HG02981 (cell line): Measurements from ENCODE around the gene NAPSA.
"Not testable (repeated sequence)": the region's sequence is repeated elsewhere in the genome, so short reads cannot be mapped to it uniquely, and the experiment has no call there.

ENCODE experiments used
- ATAC-seq: cut with Tn5 transposase; IDR thresholded peaks from one replicate; pipeline ENCODE4 v1.9.1; 2021; ENCODE audit warnings: mild to moderate bottlenecking, moderate library complexity; ENCODE audit not compliant: unreplicated experiment

NAPSA gene

GRCh38 chr19:50365434-50366306 lies at the start of gene NAPSA:
Gene NAPSA, minus strand, starts transcription at chr19:50365639. Its CDS starts 18 bp downstream, at chr19:50365621.
- ATAC-seq = no peak

- ATAC-seq = no peak
Observed at GRCh38 chr19:50413531-50413930, 48.1 kb upstream of the NAPSA start.

- no peak for ATAC-seq
Observed at GRCh38 chr19:50413096-50413495, 47.7 kb upstream of the NAPSA start.

- no peak for ATAC-seq
Observed at GRCh38 chr19:50412419-50412818, 47.0 kb upstream of the NAPSA start.

DNA sequence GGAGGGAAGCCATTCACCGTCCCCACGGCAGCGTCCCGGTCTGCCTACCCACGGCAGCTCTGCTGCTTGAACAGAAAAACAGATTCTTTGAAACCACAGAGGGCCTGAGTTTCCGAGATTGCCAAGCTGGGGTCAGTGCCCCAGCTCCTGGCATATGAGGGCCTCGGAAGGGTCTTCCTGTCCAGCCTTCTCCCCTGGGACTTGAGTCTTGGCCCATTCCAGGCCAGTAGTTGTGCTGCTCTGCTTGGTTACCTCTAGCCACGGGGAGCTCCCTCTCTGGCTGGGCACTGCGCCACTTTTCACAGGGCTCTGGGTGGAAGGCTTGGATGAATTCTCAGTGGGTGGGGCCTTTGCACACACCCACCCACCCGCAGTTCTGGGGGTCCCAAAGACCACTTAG lies 44.7 kb upstream of the NAPSA start:
- ATAC-seq = no peak

DNA sequence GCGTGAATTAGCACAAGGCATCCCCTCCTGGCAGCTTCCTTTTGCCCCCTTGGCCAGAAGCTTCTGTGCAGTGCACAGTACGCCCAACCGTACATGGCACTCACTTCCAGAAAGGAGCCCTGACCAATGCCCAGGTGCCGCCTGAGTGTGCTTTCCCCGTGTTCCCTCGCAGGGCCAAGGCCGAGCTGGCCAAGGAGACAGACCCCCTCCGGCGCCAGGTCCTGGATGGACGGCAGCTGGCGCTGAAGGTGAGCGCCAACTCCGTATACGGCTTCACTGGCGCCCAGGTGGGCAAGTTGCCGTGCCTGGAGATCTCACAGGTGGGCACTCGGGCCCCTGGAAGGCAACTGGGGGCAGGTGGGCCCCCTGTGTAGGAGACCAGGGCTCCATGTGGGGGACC lies 43.9 kb upstream of the NAPSA start:
- no peak for ATAC-seq

GRCh38 chr19:50406829-50407228 lies 41.4 kb upstream of the NAPSA start:
- ATAC-seq = no peak

DNA sequence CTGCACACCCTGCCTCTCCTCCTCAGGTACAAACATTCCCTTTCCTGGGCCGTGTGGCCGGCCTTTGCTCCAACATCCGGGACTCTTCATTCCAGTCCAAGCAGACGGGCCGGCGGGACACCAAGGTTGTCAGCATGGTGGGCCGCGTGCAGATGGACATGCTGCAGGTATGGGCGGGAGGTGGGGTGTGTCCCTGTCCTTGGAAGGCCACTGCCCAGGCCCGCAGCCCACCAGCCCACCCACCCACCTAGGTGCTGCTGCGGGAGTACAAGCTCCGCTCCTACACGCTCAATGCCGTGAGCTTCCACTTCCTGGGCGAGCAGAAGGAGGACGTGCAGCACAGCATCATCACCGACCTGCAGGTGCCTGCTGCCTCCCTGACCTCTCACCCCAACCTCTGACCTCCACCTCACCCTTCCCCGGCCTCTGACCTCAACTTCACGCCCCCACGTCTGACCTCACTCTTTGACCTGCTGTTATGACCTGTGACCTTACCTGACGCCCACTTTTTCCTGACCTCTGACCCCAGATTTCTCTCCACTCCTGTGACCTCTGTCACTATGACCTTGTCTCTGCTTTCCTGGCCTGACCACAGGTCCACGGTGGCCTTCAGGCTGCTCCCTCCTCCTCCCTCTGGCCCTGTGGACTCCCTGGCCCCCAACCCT lies 40.8 kb upstream of the NAPSA start:
- ATAC-seq = no peak

DNA sequence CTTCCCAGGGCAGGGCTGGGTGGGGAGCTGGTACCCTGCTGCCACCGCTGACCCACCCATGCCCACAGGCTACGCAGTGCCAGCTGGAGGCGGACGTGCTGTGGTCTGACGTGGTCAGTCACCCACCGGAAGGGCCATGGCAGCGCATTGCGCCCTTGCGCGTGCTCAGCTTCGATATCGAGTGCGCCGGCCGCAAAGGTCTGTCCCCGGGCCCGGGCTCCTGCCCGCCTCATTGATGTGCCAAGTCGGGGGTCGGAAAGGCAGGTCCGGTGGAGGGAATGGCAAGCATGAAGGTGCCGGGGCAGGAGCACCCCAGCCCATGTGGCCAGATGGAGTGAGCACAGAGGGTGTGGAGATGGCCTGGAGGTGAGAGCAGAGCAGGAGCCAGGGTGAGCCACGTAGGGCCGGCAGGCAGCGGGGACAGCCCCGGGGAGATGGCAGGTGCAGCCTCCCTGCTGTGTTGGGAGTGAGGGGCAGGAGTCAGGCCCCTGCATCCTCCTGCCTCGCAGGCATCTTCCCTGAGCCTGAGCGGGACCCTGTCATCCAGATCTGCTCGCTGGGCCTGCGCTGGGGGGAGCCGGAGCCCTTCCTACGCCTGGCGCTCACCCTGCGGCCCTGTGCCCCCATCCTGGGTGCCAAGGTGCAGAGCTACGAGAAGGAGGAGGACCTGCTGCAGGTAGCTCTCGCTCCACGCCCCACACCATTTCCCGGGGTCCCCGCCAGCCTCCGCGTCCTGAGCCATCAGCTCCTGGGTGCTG lies 37.3 kb upstream of the NAPSA start:
- ATAC-seq = no peak

DNA sequence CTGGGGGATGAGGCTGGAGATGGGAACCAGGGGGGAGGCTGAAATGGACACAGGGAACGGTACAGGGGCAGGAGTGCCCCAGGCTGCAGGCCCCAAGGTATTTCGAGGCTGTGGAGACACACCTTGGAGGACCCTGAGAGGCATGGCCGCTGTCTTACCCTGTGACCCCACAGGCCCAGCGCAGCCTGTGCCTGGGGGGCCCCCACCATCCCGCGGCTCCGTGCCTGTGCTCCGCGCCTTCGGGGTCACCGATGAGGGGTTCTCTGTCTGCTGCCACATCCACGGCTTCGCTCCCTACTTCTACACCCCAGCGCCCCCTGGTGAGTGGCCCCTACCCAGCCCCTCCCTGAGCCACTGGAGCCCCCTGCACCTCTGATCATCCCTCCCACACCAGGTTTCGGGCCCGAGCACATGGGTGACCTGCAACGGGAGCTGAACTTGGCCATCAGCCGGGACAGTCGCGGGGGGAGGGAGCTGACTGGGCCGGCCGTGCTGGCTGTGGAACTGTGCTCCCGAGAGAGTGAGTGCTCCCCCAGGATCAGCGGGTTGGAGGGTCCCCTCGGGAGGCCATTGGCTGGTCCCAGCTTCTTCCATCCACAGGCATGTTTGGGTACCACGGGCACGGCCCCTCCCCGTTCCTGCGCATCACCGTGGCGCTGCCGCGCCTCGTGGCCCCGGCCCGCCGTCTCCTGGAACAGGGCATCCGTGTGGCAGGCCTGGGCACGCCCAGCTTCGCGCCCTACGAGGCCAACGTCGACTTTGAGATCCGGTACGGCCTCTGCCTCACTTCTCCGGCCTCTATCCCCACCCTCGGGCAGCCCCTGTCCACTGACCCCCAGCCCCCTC lies 36.4 kb upstream of the NAPSA start:
- no peak for ATAC-seq

GRCh38 chr19:50399368-50399745 lies 33.9 kb upstream of the NAPSA start:
- no peak for ATAC-seq

GRCh38 chr19:50398675-50399367 lies 33.4 kb upstream of the NAPSA start:
- ATAC-seq = no peak

- no peak for ATAC-seq
Observed at GRCh38 chr19:50394017-50394416, 28.6 kb upstream of the NAPSA start.

DNA sequence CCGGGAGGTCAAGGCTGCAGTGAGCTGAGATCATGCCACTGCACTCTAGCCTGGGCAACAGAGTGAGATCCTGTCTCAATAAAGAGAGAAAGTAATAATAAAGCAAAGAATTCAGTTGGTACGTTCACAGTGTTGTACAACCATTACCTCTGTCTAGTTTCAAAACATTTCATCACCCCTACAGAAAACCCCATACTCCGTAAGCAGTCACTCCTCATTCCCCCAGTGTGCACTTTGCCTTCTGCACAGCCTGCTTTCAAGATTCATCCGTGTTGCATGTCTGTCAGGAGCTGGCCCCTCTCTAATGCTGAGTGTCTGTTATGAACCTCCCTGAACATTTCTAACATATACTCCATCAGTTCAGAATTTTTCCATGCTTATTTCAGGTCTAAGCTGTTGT lies 28.1 kb upstream of the NAPSA start:
- ATAC-seq = no peak

- ATAC-seq = no peak
Observed at GRCh38 chr19:50392759-50393158, 27.3 kb upstream of the NAPSA start.

DNA sequence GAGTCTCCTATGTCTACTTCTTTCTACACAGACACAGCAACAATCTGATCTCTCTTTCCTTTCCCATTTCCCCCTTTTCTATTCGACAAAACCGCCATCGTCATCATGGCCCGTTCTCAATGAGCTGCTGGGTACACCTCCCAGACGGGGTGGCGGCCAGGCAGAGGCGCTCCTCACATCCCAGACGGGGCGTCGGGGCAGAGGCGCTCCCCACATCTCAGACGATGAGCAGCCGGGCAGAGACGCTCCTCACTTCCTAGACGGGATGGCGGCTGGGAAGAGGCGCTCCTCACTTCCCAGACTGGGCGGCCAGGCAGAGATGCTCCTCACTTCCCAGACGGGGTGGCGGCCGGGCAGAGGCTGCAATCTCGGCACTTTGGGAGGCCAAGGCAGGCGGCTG lies 25.5 kb upstream of the NAPSA start:
- ATAC-seq = not testable (repeated sequence)

GRCh38 chr19:50390295-50390694 lies 24.9 kb upstream of the NAPSA start:
- ATAC-seq = not testable (repeated sequence)

DNA sequence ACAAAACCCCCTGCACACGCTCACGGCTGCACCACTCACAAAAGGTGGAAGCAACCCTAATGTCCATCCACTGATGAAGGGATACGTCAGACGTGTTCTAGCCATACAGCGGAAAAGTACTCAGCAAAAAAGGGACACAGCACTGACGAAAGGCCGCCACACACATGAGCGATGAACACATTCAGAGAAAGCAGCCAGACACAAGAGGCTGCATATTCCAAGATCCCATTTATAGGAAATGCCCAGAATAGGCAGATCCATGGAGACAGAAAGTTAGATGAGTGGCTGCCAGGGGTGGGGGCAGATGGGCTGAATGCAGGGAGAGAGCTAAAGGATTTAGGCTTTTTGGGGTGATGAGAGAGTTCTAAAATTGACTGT lies 22.4 kb upstream of the NAPSA start:
- no peak for ATAC-seq

DNA sequence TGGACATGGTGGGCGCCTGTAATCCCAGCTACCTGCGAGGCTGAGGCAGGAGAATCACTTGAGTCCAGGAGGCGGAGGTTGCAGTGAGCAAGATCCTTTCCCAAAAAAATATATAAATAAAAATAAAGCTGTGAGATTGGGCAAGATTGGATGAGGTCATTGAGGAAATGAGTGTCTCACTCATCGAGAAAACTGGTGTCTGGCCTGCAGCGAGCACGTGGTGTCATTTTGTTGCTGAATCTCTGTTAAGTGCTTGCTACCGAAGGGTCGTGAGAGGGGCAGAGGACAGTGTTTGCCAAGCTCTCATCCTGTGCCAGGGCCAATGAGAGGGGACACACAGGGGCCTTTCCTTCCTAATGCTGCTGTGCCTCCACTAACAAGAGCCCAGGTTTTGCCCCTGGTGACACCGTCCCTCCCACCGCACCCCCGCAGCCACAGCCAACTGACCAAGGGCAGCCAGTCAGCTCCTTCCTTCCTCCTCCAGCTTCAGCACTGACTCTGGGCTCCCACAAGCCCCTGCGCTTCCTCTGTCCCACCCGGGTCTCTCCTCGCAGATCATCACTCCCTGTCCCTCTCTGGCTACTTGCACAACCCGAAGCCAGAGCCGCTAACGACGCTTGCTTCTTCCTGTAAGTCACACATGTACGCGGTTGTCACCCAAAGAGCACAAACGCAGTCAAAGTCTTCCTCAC lies 21.9 kb upstream of the NAPSA start:
- ATAC-seq = no peak
